ENCODE data around the gene LAMC2. TPM values are rescaled to one million over a fixed set of nuclear protein-coding genes. Genes with fewer than 3 reads are reported as not detected.
A peak's percentile ranks its signal among the peaks of the same experiment; 100 is the strongest.

Gene LAMC2
- total RNA-seq, 1 experiment from 2014 or later = 58.8 TPM

DNA sequence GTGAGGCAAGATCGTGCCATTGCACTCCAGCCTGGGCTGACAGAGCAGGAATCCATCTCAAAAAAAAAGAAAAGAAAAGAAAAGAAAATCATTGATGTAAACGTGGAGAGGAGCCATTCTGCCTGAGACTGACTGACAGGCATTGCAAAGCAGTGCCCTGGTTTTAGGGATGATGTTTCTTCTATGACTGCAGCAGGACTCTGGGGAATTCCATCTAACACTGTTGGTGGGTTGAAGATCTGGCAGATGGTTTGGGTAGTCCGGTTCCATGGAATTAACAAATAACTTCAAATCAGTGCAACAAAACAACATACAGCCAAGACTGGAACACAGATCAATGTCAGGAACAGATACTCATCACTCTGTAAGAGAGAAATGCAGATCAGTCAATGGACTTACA lies 17.8 kb upstream of the LAMC2 start:
- no peak for DNase-seq (ENCODE audit: low read depth)

DNA sequence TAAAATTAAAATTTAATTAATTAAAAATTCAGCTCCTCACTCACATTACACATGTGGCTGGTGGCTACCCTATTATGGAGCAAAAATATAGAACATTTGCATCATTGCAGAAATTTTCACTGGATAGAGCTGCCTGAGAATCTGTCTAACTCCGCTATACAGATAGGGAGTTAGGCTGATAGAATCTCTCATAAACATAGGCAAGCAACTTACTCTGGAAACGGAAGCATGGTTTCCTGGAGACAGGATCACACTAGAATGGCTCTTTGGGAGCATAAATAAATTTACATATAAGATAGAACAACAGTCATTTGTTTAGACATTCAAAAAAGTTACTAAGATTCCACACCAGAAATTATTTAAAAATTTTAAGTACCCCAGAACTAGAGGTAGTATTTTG lies 12.2 kb upstream of the LAMC2 start:
- DNase-seq (ENCODE audit: low read depth) = no peak

GRCh38 chr1:183175631-183176030 lies 10.4 kb upstream of the LAMC2 start:
- no peak for DNase-seq (ENCODE audit: low read depth)

DNA sequence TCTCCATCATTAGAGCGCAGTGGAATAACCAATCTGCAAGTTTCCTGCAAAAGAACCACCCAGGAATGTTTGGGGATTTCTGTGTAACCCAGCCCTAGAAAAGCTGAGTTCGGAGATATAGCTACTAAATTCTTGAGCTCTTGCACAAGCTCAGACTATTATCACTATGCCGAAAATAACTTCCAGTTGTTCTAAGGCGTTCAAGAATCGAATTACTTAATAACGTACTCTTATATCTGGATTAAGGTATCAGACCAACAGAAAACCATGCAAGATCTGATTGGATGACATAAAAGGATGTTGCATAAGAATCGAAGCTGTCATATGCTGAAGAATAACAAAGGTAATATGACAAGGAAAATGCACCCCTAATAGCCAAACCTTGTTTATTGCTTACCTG lies 7.5 kb upstream of the LAMC2 start:
- no peak for DNase-seq (ENCODE audit: low read depth)

- DNase-seq (ENCODE audit: low read depth) = no peak
Observed at GRCh38 chr1:183179033-183179432, 7.0 kb upstream of the LAMC2 start.

- peak; percentile 62 for DNase-seq (ENCODE audit: low read depth)
Observed at GRCh38 chr1:183180218-183180617, 5.8 kb upstream of the LAMC2 start.

- peak; percentile 93 for DNase-seq (ENCODE audit: low read depth)
Observed at GRCh38 chr1:183180634-183181056, 5.4 kb upstream of the LAMC2 start.

DNA sequence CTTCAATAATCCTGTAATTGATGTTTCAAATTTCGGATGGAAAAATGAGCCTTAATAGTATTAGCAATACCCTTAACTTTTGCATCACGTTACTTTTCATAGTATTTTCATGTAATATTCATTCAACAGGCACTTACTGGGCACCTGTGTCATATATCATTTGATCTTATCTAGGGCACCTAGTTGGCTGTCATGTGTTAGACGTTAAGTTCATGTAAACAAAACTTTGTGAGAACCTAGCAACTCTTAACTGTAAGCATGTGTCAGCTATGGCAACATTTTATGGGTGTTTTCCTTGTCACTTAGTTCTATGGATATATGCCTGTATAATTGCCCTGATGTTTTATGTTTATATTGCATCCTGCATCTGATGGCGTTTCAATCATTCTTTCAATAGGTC lies 777 bp downstream of the LAMC2 start:
- no peak for DNase-seq (ENCODE audit: low read depth)

DNA sequence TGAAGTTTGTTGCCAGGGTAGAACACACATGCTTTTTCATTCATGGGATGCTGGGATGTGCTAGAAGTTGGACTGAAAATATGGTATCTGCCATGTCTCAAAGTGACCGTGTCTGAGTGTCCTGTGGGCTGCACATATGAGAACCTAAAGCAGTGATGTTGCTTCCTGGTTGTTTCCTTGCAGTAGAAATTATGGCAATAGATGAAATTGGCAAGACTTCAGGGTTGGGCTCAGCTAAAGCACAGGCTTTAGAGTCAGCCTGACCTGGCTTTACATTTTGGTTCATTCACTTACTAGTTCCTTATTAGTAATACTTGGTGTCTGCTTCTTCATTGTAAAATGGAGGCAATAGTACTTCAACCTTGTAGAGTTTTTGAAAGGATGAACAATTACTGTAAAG lies 2.2 kb downstream of the LAMC2 start:
- no peak for DNase-seq (ENCODE audit: low read depth)

- peak; percentile 77 for DNase-seq (ENCODE audit: low read depth)
Observed at GRCh38 chr1:183191833-183192232, 5.8 kb downstream of the LAMC2 start.

GRCh38 chr1:183193963-183194525 lies 8.0 kb downstream of the LAMC2 start:
- no peak for DNase-seq (ENCODE audit: low read depth)

DNA sequence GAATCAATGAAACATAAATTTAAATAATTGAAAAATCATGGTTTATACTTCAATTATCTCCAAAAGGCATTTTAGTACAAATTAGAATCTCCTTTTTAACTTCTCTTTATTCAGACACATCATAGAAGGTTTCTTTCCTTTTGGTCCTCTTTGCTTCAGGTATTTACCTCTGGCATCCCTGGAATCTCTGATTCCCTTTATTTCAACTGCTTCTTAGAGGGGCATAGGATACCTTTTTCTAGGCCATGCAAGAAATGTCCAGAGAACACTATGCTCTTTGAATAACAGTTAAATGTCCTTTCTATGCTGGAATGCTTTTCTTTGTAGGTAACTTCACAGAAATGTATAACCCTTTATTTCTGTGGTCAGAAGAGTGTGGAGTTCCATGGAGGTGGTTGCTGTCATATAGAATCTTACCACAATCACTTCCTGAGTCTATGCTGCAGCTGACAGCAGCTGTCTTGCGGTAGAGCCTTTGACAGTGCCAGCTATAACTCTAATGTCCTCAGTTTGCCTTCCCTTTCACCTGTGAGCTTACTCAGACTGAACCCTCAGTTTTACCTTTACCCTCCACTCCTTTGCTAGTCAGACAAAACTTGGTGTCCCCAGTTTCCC lies 8.6 kb downstream of the LAMC2 start:
- peak; percentile 74 for DNase-seq (ENCODE audit: low read depth)

DNA sequence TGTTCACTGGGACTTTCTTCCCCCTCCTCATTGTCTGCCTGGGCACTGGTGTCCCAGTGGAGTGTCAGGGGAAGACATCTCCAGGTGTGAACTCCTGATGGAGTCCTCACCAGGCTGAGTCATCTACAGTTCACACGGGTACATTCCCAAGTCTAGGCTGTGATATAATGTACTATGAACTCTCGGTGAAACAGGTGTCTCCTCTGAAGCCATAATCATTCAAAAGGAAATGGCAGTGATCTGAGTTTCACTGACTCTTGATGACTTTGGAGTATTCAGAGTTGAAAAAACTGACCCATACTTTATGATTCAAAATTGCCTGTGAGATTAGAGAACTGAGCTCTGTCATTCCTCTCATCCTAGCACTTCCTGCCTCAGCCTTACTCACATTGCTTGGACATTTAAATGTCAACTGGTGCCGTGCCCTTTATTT lies 9.1 kb downstream of the LAMC2 start:
- peak; percentile 82 for DNase-seq (ENCODE audit: low read depth)

DNA sequence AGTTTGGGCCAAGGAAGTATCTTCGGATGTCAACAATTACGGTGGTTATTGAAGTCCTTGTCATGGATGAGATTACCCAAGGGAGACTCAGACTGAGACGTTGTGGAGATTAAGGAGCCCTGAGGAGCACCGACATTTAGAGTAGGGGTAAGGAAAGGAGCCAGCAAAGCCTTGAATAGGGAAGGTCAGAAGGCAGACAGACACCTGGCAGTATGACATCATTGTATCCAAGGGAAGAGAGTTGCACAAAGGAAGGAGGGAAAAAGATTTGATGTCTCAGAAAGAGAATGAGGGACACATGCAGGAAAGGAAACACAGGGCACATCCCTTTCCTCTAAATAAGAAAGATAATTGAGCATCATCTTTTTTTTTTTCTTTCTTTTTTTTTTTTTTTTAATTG lies 11.7 kb downstream of the LAMC2 start:
- no peak for DNase-seq (ENCODE audit: low read depth)

GRCh38 chr1:183198463-183198862 lies 12.4 kb downstream of the LAMC2 start:
- peak; percentile 36 for DNase-seq (ENCODE audit: low read depth)

DNA sequence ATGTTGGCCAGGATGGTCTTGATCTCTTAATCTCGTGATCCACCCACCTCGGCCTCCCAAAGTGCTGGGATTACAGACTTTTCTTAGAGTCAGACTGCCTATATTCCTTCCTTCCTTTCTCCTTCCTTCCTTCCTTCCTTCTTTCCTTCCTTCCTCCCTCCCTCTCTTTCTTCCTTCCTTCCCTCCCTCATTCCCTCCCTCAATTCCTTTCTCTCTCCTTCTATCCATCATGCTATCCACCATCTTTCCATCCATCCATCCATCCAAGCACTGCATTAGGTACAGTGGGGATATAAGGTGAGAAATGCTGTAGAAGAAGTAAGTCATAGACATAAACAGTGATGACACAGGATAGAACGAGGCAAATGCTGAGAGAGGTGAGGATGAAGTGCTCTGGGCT lies 13.2 kb downstream of the LAMC2 start:
- no peak for DNase-seq (ENCODE audit: low read depth)

DNA sequence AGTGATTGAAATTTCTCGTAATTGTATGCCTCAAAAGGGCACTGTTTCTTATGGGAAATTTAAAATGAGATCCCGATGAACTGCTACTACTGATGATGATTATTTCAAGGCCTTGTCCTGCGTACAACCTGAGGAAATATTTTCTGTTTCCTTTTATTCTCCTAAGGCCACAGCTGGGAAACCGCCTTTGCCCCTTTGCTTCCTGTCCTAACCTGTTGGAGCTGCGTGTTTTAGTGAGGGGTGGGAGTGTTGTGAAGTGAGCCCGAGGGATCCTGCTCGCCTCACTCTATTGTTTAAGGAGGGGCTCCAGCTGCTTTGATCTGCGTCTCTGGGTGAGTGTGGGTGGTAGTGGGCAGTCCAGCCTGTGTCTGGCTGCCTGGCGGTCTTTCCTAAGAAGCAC lies 14.4 kb downstream of the LAMC2 start:
- DNase-seq (ENCODE audit: low read depth) = no peak

DNA sequence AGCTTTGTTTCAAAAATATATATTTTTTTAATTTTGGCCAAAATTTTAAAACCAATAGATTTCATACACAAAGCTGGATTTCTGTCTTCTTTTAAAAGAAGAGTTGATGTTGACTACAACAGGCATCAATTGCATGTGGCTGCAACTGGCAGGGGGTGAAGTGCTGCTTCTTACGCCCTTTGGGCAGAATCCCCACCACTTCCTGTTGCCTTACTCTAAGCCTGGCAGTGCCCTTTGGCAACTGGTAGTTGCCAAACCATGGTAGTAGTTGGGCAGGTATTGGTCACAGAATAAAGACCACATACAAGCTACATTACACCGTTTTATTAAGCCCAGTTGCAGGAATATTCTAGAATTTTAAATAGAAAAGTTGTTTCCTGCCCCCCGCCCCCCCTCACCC lies 17.0 kb downstream of the LAMC2 start:
- no peak for DNase-seq (ENCODE audit: low read depth)

DNA sequence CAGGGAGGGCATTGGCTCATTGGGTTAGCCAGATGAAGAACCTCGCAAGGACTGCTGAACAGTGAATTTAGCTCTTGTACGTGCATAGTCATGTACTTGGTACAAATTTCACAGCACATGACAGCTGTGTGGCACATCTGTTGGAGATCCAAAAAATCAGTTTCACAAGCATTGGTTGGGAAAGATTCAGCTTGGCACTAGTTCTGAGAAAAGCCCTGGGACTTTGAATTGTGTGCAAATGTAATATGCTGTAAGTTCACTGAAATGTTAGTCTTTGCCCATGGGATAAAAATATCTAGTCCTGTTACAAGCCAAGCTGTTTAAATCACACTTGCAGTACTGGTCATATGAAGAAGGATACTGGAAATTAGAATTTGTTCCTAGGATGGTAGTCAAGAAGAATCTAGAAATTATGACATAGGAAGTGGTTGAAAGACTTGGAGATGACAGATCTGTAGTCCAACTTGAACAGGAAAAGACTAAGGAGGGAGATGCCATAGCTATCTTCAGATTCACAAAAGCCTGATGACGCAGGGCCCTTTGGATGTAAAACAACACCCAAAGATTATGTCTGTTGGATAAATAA lies 19.2 kb downstream of the LAMC2 start:
- DNase-seq (ENCODE audit: low read depth) = no peak

DNA sequence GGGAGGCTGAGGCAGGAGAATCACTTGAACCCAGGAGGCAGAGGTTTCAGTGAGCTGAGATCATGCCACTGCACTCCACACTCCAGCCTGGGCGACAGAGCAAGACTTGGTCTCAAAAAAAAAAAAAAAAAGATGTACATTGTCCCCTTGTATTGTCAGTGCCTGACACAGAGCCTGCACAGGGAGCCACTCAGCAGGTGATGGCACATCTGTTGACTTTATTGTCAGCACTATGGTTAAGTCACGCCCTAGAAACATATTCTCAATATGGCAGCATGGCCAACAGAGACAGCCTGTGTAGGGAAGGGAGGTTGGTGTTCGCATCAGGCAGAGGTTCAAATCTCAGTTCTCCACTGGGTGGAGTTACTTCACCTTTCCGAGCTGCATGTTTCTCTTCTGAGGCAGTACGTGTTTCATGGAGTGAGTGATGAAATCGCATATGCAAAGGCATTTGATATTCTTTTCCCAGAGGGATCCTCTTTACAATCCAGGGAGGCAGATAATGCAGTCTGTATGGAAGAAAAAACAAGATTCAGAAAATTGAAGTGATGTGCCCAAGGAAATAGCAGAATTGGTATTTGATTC lies 20.6 kb downstream of the LAMC2 start:
- no peak for DNase-seq (ENCODE audit: low read depth)

DNA sequence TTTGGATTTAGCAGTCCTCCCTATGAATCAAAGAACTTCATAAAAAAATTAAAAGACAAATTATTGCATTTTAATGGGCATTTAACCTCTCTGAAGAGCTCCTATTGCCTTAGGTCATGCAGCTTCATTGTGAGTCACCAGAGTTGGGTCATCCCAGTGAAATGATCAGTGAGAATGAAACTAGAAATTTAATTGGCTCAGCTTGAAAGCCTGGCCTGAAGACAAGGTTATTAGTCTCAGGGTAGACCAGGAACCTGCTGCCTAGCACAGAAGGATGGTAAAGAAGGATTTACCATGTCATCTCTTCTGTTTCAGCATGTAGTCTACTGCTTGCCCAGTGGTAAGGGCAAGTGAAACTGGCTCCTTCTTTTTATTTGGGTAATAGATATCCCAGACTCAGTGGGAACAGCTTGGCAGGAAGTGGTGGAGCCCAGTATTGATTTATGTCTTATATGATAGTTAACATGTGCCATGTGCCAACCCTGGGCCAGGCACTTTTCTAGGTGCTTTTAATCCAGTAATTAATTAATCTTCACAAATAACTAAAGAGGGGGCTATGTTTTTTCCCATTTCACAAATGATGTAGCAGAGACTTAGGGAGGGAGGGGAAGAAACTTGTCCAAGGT lies 23.6 kb downstream of the LAMC2 start:
- peak; percentile 87 for DNase-seq (ENCODE audit: low read depth)

DNA sequence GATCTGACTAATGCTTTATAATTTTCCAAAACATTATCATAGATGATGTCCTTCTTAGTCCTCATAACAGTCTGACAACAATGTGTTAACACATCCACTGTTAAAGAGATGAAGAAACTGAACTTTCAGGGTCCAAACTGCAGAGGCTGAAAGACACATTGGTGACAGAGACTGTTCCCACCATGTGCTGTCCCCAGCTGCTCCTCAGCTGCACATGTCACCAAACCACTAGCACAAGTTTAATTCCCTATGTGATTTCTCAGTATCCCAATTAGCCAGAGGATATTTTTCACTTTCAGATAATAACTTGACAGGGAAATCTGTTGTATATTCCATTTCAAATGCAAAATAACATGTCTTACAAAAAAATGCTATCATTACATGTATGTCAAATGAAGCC lies 24.6 kb downstream of the LAMC2 start:
- DNase-seq (ENCODE audit: low read depth) = no peak
